EH (cell line): Measurements from ENCODE around the gene UBN1.

ENCODE experiments used
- DNase-seq: peaks from one replicate; pipeline ENCODE4 v3.0.0-alpha.2; 2015; ENCODE audit warnings: low read depth

Gene UBN1

GRCh38 chr16:4859190-4859899 lies 12.1 kb downstream of the UBN1 start:
- DNase-seq, result no peak

DNA sequence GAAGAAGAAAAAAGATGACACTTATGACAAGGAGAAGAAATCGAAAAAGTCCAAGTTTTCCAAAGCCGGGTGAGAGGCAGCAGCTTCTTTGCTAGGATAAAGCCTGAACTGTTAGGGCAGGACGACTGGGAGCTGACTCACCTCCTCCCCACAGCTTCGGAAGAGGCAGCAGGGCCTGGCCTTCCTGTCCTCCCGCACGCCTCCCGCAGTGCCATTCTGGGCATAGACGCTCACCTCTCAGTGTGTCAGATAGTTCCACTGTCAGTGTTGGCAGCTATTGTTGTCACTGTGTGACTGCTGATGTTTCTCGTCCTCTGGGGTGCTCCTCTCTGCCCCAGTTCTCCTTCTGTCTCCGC lies 12.6 kb downstream of the UBN1 start:
- no peak for DNase-seq

- no peak for DNase-seq
These were observed 13.6 kb downstream of the UBN1 start for GRCh38 chr16:4860727-4861342.

DNA sequence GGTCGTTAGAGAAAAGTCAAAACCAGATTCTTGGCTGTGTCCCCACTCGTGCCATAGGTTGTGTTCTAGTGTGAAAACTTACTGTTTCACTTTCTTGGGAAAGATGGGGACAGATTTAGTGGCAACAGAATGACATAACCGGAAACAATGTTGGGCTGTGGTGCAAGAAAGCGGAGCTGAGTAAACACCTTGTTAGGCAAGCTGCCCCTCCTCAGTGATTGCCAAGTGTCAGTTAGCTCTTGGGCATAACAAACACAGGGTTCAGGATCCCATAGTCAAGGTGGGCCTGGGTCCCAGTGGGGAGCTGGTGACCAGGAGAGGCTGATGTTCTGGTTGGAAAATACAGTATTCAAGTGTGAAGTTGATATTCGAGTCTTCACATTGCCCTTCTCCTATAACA lies 15.4 kb downstream of the UBN1 start:
- DNase-seq, result no peak

DNA sequence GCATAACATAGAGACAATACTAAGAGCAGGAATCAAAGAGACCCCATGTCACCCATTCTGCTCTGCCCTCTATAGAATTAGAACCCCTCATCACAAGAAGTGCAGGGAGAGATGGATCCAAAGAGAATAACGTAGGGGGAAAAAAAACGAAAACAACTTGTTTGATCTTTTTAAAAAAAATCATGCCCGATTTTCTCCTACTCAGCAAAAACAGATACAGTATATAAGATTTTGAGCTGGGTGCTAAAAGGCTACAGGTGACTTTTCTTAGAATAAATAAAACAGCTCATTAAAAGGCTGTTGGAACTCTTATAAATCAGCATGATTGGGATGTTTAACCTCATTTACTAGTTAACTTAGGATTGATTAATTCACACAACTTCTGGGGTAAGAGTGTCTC lies 17.4 kb downstream of the UBN1 start:
- DNase-seq, result no peak

- DNase-seq, result no peak
These were observed 18.1 kb downstream of the UBN1 start for GRCh38 chr16:4865231-4865860.

DNA sequence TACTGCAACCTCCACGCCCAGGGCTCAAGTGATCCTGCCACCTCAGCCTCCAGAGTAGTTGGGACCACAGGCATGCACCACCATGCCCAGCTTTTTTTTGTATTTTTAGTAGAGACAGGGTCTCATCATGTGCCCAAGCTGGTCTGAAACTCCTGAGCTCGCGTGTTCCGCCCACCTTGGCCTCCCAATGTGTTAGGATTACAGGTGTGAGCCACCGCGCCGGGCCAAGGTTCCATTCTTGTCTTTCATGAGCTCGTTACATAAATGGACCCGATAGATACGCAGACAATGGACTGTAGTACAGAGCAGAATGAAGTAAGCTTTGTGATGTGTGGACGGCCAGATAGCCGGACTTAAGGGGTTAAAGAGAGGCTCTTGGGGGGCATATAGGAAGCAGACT lies 19.3 kb downstream of the UBN1 start:
- DNase-seq, result no peak

- DNase-seq, result no peak
These were observed 20.7 kb downstream of the UBN1 start for GRCh38 chr16:4868026-4868425.

DNA sequence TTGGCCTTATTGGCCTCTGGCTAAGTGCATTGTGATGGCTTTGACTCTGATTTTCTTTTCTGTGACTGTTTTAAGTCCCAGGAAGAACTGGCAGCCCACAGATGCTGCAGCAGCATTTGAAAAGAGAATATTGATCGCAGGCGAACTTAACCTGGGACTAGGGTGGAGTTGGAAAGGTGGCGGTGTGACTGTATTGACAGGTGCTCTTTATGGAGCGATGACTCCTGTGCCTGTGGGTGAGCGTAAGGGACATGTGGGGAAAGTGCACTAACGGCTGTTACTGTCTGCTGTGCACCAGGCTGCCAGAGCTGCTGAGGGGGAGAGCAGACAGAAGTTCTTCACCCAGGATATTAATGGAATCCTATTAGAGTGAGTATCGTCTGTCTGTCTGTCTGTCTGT lies 21.3 kb downstream of the UBN1 start:
- DNase-seq, result no peak

DNA sequence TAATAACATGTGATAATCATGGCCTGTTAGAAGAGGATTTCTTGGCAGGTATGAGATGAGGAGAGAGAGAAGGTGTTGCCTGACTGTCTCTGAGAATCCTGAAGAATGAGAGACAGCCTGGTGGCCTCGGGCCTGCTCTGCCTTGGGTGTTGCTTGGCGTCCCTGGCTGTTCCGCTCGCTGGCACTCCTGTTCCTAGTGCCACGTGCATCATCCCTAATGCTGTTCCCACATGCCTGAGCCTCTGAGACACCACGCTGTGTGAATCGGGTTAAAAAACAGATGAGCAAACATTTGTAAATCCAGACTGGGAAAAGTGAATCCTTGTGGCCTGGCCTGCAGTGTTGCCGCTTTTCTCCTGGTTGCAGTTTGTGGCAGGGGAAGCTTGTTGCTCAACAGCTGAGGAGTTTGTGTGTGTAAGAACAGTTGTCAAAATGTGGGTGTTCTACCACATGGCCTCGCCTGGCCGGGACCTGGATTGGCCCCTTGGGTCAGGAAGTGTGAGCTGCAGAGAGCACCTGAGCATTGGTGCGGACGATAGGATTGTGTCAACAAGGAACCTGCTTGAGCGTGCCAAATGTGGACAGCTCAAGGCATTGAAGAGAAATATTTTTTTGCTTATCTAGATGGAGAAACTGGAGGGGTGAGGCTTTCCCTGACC lies 22.0 kb downstream of the UBN1 start:
- no peak for DNase-seq

- no peak for DNase-seq
These were observed 22.9 kb downstream of the UBN1 start for GRCh38 chr16:4870138-4870671.

GRCh38 chr16:4871071-4871470 lies 23.8 kb downstream of the UBN1 start:
- DNase-seq, result no peak

DNA sequence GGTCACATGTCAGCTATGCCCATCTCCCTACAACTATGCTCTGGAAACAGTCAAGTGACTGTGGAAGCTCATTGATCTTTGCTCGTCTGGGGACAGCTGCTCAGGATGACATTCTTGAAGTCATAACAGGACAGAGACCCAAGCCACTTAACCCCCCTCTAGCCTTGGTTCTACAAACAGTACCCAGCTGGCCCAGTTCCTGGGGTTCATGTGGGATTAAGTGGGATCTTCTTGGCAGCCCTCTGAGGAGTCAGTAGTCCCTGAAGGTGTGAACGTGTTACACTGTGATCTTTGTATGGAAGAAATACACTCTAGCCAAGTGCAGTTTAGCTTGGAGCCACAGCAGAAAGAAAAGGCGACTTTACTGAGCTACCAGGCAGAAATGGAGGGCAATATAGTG lies 25.8 kb downstream of the UBN1 start:
- no peak for DNase-seq

GRCh38 chr16:4874666-4875065 lies 27.4 kb downstream of the UBN1 start:
- DNase-seq, result no peak

GRCh38 chr16:4876646-4877379 lies 29.5 kb downstream of the UBN1 start:
- no peak for DNase-seq

- no peak for DNase-seq
These were observed 30.1 kb downstream of the UBN1 start for GRCh38 chr16:4877380-4877685.

DNA sequence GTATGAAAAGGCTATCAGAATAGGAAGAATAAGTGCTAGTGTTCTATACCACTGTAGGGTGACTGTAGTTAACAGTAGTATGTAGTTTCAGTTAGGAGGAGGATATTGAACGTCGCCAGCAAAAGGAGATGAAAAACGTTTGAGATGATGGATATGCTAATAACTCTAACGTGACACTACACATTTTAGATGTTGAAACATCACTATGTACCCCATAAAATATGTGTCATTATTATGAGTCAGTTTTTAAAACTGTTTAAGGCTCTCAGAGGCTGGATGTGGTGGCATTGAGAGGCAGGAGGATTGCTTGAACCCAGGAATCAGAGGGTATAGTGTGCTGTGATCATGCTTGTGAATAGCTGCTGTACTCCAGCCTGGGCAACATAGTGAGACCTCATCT lies 31.8 kb downstream of the UBN1 start:
- peak; percentile 1 for DNase-seq

DNA sequence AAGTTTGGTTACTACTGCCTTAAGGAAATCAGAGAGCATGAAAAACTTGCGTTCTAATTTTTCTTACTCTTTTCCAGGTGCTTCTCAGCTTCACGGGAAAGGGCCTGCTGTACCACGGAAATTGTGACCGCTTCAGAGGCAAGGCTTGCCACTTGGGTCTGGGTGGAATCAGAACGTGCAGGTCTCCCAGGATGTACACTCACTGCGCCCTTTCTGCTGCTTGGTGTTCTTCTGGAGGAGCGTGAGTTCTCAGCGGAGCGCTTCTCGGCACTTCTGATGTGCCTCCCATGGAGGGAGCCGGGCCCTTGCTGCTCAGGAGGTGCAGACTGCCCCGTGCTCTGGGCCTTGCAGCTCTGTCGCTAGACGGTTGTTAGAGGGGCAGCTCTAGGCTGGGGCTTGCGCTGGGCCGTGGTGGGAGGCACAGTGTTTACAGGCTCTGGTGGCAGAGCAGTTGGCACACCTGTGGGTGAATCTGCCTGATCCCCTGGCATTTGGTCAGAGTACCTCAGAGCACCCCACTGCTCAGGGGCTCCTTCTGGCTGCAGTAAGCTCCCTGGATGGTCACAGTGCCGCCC lies 32.8 kb downstream of the UBN1 start:
- no peak for DNase-seq

- DNase-seq, result peak; percentile 24
These were observed 34.8 kb downstream of the UBN1 start for GRCh38 chr16:4882000-4882632.

DNA sequence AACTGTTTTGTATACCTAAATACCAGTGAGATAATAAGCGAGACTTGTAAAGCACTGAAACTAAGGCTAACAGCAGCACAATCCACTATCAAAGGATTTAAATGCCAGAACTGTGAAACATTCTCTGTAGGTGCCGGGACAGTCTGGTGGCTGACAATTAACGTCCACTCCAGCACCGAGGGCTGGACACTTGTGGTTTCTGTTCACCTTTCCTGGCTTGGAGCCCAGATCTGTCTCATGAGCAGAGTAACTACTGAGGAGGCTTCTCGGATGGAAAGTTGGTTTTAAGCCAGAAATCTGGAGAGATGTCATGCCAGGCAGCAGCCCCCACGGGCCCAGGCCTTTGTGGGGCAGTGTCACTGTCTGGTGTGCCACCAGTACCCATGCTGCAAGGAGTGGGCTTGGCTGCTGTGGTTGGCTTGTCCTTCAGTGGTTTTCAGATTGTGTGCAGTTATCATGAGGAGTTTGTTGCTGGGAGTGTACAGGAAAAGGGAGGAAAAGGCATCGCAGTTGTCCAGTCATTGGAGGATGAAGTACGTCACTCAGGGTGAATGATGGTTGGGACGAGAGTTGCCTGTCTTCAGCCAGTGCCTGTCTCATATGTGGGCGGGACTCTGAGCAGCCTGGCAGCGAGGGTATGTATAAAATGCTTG lies 35.5 kb downstream of the UBN1 start:
- peak; percentile 44 for DNase-seq

- no peak for DNase-seq
These were observed 36.2 kb downstream of the UBN1 start for GRCh38 chr16:4883501-4883900.
